ENCODE results near the gene SH2B2.

DNA sequence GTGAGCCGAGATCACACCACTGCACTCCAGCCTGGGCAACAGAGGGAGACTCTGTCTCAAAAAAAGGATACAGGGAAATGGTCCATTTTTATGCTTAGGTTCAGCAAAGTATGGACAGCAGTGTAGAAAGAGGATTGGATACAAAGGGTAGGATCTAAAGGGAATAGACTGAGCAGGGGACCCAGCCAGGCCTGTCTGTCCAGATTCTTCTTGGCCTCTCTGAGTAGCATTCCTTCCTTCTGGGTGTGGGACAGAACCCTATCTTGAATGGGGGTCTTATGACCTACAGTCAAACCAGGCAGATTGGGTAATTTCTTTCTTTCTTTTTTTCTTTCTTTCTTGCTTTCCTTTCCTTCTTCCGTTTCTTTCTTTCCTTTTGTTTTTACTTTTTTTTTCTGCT is 25.6 kb downstream of the SH2B2 start:
- TF ChIP-seq, protein P1, sequence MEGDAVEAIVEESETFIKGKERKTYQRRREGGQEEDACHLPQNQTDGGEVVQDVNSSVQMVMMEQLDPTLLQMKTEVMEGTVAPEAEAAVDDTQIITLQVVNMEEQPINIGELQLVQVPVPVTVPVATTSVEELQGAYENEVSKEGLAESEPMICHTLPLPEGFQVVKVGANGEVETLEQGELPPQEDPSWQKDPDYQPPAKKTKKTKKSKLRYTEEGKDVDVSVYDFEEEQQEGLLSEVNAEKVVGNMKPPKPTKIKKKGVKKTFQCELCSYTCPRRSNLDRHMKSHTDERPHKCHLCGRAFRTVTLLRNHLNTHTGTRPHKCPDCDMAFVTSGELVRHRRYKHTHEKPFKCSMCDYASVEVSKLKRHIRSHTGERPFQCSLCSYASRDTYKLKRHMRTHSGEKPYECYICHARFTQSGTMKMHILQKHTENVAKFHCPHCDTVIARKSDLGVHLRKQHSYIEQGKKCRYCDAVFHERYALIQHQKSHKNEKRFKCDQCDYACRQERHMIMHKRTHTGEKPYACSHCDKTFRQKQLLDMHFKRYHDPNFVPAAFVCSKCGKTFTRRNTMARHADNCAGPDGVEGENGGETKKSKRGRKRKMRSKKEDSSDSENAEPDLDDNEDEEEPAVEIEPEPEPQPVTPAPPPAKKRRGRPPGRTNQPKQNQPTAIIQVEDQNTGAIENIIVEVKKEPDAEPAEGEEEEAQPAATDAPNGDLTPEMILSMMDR (IDR thresholded peaks at IDR 0.05), result no peak
- no peak for TF ChIP-seq POLR2A (IDR thresholded peaks at IDR 0.05)
- no peak for TF ChIP-seq POLR2AphosphoS5 (IDR thresholded peaks at IDR 0.05)
